Renal cortical epithelial cell (primary cell): Measurements from ENCODE around the gene TMEM9. TPM values are rescaled to one million over a fixed set of nuclear protein-coding genes. Genes with fewer than 3 reads are reported as not detected.

ENCODE experiments used
- DNase-seq: peaks from one replicate; pipeline ENCODE4 v3.0.0-alpha.2; 2011; ENCODE audit warnings: low read depth
- total RNA-seq: library from RNA; depleted of rRNA; stranded (reverse); fragments of >200 nt; gene quantifications from 2 replicates; pipeline ENCODE4 v1.2.3, GENCODE V29; 2014

The TMEM9 gene
- total RNA-seq, 1 donor from 2014 or later = 155 TPM

GRCh38 chr1:201127755-201128455 is 26.4 kb downstream of the TMEM9 start:
- no peak for DNase-seq

GRCh38 chr1:201126832-201127754 is 27.2 kb downstream of the TMEM9 start, which contains the start of gene ASCL5:
Gene ASCL5 (minus strand): TSS chr1:201127184. CDS start chr1:201115372, 11,812 bp downstream.
- DNase-seq = no peak

DNA sequence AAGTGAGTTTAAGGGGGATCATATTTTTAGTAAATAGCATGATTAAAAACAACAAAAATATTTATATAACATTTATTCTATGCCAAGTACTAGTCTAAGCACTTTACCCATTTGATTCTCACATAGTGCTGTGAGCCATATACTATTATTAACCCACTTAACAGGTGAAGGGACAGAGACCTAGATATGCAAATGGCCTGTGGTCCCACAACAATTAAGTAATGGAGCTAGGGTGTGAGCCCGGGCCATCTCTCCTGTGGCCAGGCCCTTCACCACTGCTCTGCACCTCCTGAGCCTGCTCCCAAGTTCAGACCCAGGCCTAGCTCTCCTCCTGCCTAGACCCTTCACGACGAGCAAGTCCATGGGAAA is 27.8 kb downstream of the TMEM9 start:
- DNase-seq = no peak

GRCh38 chr1:201125800-201126199 is 28.5 kb downstream of the TMEM9 start:
- DNase-seq = no peak

- DNase-seq = no peak
Observed at GRCh38 chr1:201125019-201125418, 29.3 kb downstream of the TMEM9 start.

DNA sequence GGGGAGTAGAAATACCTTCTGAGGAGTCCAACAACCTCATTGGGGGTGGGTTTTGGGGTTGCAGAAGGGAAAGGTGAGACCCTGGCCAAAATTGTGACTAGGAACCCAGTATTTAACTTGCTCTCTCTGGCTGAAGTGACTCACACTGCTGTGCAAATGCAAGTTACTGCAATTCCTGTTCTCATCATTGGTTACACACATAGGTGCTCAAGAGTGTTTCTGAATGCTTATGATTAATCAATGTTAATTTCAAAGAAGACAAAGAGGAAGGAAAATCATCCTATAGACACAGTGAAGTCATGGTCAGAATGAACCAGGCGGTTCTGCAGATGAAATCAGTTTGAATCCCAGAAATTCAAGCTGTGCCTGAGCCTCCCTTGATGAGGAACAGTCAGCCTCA is 30.4 kb downstream of the TMEM9 start:
- no peak for DNase-seq

DNA sequence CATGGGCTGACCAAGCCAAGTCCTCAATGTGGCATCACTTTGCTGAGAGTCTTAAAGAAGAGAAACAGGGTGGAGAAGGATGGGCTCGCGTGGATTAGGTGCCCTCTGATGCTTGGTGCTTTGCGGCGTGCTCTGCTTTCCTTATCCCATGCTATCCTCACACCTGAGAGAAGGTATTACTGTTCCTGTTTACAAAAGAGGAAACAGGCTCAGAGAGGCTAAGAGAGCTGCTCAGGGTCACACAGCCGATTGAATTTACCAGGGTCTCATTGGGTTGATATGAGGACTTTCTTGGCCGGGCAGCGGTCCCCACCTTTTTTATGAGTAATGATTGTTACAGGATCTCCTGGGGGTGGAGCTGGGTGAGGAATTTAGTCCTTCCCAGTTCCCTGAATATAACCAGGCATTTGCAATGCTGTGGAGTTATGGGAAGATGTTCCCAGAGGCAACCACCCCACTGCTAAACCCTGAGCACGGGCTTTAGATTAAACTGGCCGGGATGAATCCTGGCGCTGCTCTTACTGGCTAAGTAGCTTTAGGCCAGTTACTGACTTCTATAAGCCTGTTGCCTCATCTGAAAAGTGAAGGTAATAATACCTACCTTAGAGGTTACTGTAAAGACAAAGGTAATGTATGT is 31.8 kb downstream of the TMEM9 start:
- no peak for DNase-seq

DNA sequence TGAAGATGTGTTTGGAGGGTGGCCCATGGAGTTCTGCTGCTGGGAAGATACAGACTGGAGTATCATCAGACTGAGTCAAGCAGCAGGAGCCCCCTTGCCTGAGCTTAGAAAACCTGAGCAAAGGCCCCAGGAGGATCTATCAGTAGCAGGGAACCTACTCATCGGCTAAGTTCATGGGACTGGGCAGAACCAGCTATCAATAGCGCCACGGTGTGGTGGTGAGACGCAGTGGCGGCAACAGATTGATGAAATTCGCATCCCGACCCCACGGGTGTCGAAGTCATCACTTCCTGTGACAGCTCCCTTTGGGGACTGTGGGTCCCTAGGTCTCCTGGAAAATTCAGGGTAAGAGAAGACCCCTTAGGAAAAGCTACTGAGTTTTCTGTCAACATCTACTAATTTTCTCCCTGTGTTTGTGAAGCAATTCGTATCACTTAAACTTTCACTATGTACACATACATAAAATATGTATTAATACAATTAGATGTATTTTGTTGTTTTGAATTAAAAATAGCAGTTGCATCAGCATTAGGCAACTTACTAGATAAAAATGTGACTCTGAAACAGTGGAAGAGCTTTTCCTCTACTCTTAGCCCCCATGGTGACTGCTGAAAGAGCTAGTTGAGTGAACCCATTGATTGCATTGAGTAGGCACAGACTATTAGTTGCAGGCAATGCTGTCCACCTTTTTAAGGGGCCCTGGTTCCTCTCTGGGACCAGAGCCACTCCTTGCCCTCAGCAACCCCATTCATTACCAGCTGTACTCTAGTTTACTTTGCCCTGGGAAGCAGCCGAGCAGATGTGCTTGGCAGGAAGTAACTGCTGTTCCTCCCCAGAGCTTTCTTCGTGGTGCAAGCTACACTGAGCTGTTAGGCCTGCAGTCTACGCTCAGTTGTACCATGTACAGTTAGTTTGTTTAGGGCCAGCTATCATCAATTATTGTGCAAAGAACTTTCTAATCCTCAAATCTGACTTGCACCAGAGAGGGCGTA is 34.8 kb downstream of the TMEM9 start:
- peak; percentile 33 for DNase-seq

DNA sequence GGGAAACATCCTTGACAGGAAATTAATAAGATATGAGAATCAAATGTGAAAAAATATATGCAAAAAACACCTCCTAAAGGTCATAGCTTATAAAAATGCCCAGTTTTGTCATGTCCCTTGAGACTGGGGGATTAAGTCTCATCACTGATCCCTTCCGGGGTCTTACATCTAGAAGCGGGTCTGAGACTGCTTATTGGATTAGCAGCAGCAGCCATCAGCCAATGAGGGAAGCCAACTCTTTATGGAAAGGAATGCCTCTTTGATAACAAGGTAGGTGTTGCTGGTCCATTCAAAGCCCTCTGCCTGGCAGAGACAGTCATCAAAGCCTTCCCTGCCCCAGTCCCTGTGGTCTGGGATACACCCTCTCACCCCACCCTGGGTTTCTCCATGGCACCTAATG is 38.2 kb downstream of the TMEM9 start:
- no peak for DNase-seq

DNA sequence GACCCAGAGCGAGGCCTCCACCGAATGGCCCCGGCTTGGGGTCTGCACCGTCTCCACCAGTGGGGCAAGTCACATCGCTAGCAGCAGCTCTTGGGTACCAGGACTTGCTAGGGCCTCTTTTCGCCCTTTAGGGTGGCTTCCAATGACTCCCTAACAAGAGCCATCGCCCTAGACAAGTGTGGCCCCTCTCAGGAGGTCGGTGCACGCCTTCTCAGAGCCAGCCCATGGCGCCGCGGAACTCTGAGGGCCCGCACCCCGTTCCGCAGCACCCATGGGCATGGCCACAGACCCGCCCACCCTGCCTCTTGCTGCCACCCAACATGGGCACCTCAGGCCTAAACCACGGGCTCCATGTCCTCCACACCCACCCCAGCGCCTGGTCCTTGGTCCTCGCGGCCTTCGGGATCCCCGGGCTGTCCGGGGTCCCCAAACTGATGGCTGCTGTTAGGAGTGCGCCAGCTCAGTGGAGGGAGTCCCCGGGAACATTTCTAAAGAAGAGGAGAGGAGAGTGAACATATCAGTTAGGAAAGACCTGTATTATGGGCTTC is 38.8 kb downstream of the TMEM9 start:
- DNase-seq = no peak

DNA sequence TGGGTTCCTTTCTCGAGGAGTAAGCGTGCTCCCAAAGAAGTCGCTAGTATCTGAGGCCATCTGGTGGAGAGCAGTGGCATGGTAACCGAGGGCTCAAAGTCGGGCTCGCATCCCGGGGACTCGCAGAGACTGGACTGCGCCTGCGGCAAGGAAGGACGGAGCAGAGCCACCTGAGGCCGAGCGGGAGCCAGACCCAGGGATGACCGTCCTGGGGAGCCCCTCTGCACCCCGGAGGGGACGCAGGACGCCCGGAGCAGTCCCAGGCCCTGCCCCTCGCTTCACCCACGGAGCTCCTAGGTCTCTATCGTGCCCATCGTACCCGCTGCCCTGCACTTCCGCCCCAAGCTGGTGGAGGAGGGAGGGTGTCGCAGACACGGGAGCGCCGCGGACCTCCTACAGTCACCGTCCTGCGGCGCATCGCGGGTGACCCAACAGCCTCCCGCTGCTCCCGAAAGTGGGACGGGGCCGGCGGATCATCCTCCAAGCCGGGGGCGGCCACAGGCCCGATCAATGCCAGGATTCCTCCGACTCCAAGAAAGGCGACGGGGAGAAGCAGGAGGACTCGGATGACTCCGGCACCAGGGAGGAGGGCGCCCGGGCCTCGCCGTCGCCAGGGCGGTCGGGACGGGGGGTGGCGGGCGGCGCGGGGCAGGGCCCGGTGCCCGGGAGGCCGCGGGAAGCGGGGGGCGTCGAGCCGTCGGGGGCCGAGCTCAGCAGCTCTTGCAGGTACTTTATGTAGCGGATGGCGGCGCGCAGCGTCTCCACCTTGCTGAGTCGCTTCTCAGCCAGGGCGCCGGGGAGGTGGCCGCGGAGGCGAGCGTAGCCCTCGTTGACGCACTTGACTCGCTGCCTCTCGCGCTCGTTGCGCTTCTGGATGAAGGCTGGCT is 39.8 kb downstream of the TMEM9 start:
- peak; percentile 76 for DNase-seq

- no peak for DNase-seq
Observed at GRCh38 chr1:201113451-201114244, 40.6 kb downstream of the TMEM9 start.

- DNase-seq = no peak
Observed at GRCh38 chr1:201112926-201113325, 41.3 kb downstream of the TMEM9 start.

GRCh38 chr1:201112173-201112731 is 42.0 kb downstream of the TMEM9 start, which contains the start of gene CACNA1S:
Gene CACNA1S (minus strand): TSS chr1:201112426. CDS start chr1:201112339, 87 bp downstream.
- DNase-seq = no peak

DNA sequence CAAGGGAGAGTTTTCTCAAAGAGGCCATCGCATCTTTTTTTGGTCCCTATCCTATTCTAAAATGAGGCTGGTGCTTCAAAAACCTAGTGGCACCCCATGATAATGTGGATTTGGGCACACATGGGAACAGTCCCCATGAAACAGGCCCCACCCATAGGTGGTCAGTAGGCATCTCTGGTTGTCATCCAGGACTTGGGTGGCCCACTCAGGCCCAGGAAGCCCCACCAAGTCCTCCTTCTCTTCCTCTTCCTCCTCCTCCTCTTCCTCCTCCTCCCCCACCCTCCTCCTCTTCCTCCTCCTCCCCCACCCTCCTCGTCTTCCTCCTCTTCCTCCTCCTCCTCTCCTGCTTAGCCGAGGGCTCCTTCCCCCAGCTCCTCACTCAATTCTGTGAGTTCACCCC is 42.6 kb downstream of the TMEM9 start:
- no peak for DNase-seq

DNA sequence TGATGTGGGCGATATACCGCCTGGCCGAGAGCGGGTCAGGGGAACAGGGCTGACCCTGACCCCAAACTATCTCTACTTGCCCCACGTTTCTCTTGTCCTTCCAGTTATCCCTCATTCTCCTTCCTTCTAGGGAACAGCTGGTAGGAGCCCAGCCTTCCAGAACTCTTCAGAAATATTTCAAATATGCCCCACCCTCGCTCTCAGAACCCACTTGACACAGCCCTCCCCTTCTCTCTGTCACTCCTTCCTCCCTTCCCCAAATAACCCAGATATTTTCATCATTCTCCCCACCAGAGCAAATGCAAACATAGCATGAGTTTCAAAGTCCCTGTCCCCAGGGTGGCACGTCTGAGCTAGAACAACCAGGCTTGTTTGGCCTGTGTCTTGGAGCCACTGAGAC is 43.1 kb downstream of the TMEM9 start:
- no peak for DNase-seq

GRCh38 chr1:201110616-201111015 is 43.7 kb downstream of the TMEM9 start:
- DNase-seq = no peak

DNA sequence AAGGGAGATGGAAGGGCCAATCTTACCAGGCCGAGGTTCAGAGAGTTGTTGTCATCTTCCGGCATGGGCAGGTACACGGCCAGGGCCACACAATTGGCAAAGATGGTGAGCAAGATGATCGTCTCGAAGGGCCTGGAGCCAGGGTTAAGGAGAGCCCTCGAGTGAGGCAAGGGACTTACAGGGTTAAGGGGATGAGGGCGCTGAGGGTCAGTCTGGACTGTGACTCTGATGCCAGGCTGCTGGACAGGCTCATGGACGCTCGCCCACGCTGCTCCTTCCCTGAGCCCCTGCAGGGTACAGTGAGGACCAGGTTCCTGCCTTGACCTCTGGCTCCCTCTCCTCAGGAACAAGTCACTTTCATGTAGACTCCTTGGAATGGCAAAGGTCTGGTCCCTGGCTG is 44.1 kb downstream of the TMEM9 start:
- no peak for DNase-seq

- no peak for DNase-seq
Observed at GRCh38 chr1:201109651-201110050, 44.6 kb downstream of the TMEM9 start.
